ENCODE results near the gene DIPK2A.

- no peak for TF ChIP-seq EZH2phosphoT487 (IDR thresholded peaks at IDR 0.05; ENCODE audit: low read length)
- peak; percentile 59 for TF ChIP-seq CTCF (IDR thresholded peaks at IDR 0.05; ENCODE audit: low read length)
- no peak for TF ChIP-seq EZH2 (optimal IDR thresholded peaks at IDR 0.05; ENCODE audit: low read depth, low read length)
Observed at GRCh38 chr3:143975554-143976152, 4.0 kb downstream of the DIPK2A start.
